Omental fat pad (tissue), 4 donors: ENCODE results near the gene HIGD1B. TPM values are rescaled to one million over a fixed set of nuclear protein-coding genes. Genes with fewer than 3 reads are reported as not detected.

Experiments
- ATAC-seq: fragments of 150-250 bp; one replicate; pipeline ENCODE4 v1.9.1; 2016; ENCODE audit warnings: mild to moderate bottlenecking, moderate library complexity; ENCODE audit not compliant: low FRiP score
- DNase-seq: peaks from one replicate; pipeline ENCODE4 v3.0.0-alpha.2; 2019; ENCODE audit warnings: low spot score
- CTCF ChIP-seq, 3 donors: fragments of 450-650 bp; IDR thresholded peaks; one replicate each; pipeline ENCODE4 v1.5.1; 2016 to 2017; ENCODE audit warnings: antibody characterized with exemption in 3 of 3, mild to moderate bottlenecking in 3 of 3, moderate library complexity in 2 of 3
- total RNA-seq, 4 donors: library from RNA; depleted of rRNA; stranded (reverse); fragments of >200 nt; gene quantifications; one replicate each; pipeline ENCODE4 v1.1.0, GENCODE V29; 2016

HIGD1B gene
- total RNA-seq, 4 donors from 2014 or later = 2.1 to 17.8 (median 3.0) TPM

GRCh38 chr17:44850612-44851011 lies 2.9 kb downstream of the HIGD1B start:
- DNase-seq (no peak), ATAC-seq (no peak)
- TF ChIP-seq CTCF (IDR thresholded peaks at IDR 0.05) = no peak

GRCh38 chr17:44854192-44854591 lies 6.5 kb downstream of the HIGD1B start:
- no peak for TF ChIP-seq CTCF (IDR thresholded peaks at IDR 0.05)
- no peak for ATAC-seq

GRCh38 chr17:44859701-44860100 lies 12.0 kb downstream of the HIGD1B start:
- ATAC-seq (no peak), DNase-seq (no peak)
- no peak for TF ChIP-seq CTCF (IDR thresholded peaks at IDR 0.05)

More at GRCh38 chr17:44854192-44854591, 6.5 kb downstream of the HIGD1B start:
- no peak for DNase-seq

- DNase-seq (no peak), ATAC-seq (no peak)
- TF ChIP-seq CTCF (IDR thresholded peaks at IDR 0.05) = no peak
These were observed 14.7 kb downstream of the HIGD1B start for GRCh38 chr17:44862278-44862914.

- ATAC-seq (no peak), DNase-seq (no peak)
- no peak for TF ChIP-seq CTCF (IDR thresholded peaks at IDR 0.05)
These were observed 15.6 kb downstream of the HIGD1B start for GRCh38 chr17:44863061-44863918.

GRCh38 chr17:44864831-44865230 lies 17.1 kb downstream of the HIGD1B start:
- DNase-seq = no peak
- no peak for ATAC-seq
- TF ChIP-seq CTCF (IDR thresholded peaks at IDR 0.05) = no peak
